GM23248 (cell line): ENCODE measurements around the gene GPD2. TPM values are rescaled to one million over a fixed set of nuclear protein-coding genes. Genes with fewer than 3 reads are reported as not detected.

Experiments
- DNase-seq: peaks from one replicate; pipeline ENCODE4 v3.0.0-alpha.2; 2015
- H2AFZ ChIP-seq: fragments of 200-600 bp; sonication (generic); 2 replicates; pipeline ENCODE4 v1.6.1; 2016; ENCODE audit warnings: antibody characterized with exemption
- H3F3A ChIP-seq: fragments of 200-600 bp; sonication (generic); 2 replicates; pipeline ENCODE4 v1.6.1; 2016; ENCODE audit warnings: mild to moderate bottlenecking, antibody characterized with exemption, mixed run types; ENCODE audit not compliant: insufficient read depth
- H3K27ac ChIP-seq: fragments of 200-600 bp; sonication (generic); 2 replicates; pipeline ENCODE4 v1.5.1; 2016; ENCODE audit warnings: mild to moderate bottlenecking
- H3K27me3 ChIP-seq: fragments of 200-600 bp; sonication (generic); replicated peaks from 2 replicates; pipeline ENCODE4 v1.6.1; 2016; ENCODE audit warnings: mild to moderate bottlenecking; ENCODE audit not compliant: insufficient read depth
- H3K36me3 ChIP-seq: fragments of 200-600 bp; sonication (generic); 2 replicates; pipeline ENCODE4 v1.6.1; 2016; ENCODE audit warnings: low read depth, mild to moderate bottlenecking
- H3K4me1 ChIP-seq: fragments of 200-600 bp; sonication (generic); 2 replicates; pipeline ENCODE4 v1.6.1; 2016; ENCODE audit warnings: mild to moderate bottlenecking; ENCODE audit not compliant: insufficient read depth
- H3K4me2 ChIP-seq: fragments of 200-600 bp; sonication (generic); one replicate; pipeline ENCODE4 v1.6.1; 2016; ENCODE audit warnings: mild to moderate bottlenecking; ENCODE audit not compliant: unreplicated experiment
- H3K4me3 ChIP-seq: fragments of 200-600 bp; sonication (generic); 2 replicates; pipeline ENCODE4 v1.5.1; 2016; ENCODE audit warnings: mild to moderate bottlenecking
- H3K79me2 ChIP-seq: fragments of 200-600 bp; sonication (generic); 2 replicates; pipeline ENCODE4 v1.6.1; 2016; ENCODE audit warnings: mild to moderate bottlenecking; ENCODE audit not compliant: insufficient read depth
- H3K9ac ChIP-seq: fragments of 200-600 bp; sonication (generic); 2 replicates; pipeline ENCODE4 v1.6.1; 2016; ENCODE audit warnings: mild to moderate bottlenecking
- H3K9me2 ChIP-seq: fragments of 200-600 bp; sonication (generic); 2 replicates; pipeline ENCODE4 v1.6.1; 2016; ENCODE audit warnings: mixed run types, mild to moderate bottlenecking, moderate library complexity; ENCODE audit not compliant: insufficient read depth
- H3K9me3 ChIP-seq: fragments of 200-600 bp; sonication (generic); one replicate; pipeline ENCODE4 v1.6.1; 2017; ENCODE audit warnings: low read depth
- H4K20me1 ChIP-seq: fragments of 200-600 bp; sonication (generic); 2 replicates; pipeline ENCODE4 v1.6.0; 2016; ENCODE audit not compliant: insufficient read depth
- EZH2 ChIP-seq: fragments of 200-600 bp; sonication (generic); IDR thresholded peaks from 2 replicates; pipeline ENCODE4 v1.6.1; 2018; ENCODE audit warnings: antibody characterized with exemption, mild to moderate bottlenecking; ENCODE audit not compliant: insufficient read depth, poor library complexity, severe bottlenecking
- EZH2phosphoT487 ChIP-seq: fragments of 200-600 bp; sonication (generic); IDR thresholded peaks from 2 replicates; pipeline ENCODE4 v1.6.1; 2018; ENCODE audit warnings: antibody characterized with exemption, moderate library complexity, mild to moderate bottlenecking, low read depth; ENCODE audit not compliant: insufficient read depth
- WGBS, 2 experiments: methylation state at CpG; one replicate each; pipeline ENCODE4 v1.1.6; 2015 to 2017; ENCODE audit warnings: low lambda C conversion rate in 2 of 2, low coverage in 1 of 2; ENCODE audit errors: missing lambda C conversion rate in 2 of 2; 5-methylcytosine and 5-hydroxymethylcytosine counted together
- in situ Hi-C: fragments of 300-500 bp; cut with MboI; formaldehyde crosslinking; loops from 2 replicates; pipeline ENCODE4 v1.15.0; 2020
- polyA plus RNA-seq: library from polyadenylated mRNA; unstranded; fragments of >200 nt; fragmentation: Nextera tagmentation; extraction: Ambion mirVana; gene quantifications from 2 replicates; pipeline ENCODE4 v1.2.1, GENCODE V29; 2016
- total RNA-seq: library from RNA; depleted of rRNA; stranded (reverse); fragments of >200 nt; shearing (Covaris generic); gene quantifications from 2 replicates; pipeline ENCODE4 v1.2.3, GENCODE V29; 2014

GPD2 gene
- total and polyA plus RNA-seq, 2 experiments from 2014 or later, result 16.1 to 37.7 TPM

- H3K9me2 ChIP-seq, result no peaks in the 10 kb centered on the region
- no peaks in the 10 kb centered on the region for H3K9me3 ChIP-seq
- no peak overlapping the region for H3K4me3 ChIP-seq
- DNase-seq, result no peak
- peaks cover 23% of the 10 kb centered on the region for H3F3A ChIP-seq
- no peaks in the 10 kb centered on the region for H3K27me3 ChIP-seq
- in situ Hi-C loops, result no loop called here
- no peak overlapping the region for H3K9ac ChIP-seq
- TF ChIP-seq EZH2, result no peak
- TF ChIP-seq EZH2phosphoT487, result no peak
- H3K4me2 ChIP-seq, result no peak overlapping the region
- H3K36me3 ChIP-seq, result no peaks in the 10 kb centered on the region
- H3K4me1 ChIP-seq, result peaks cover 23% of the 10 kb centered on the region
- H3K79me2 ChIP-seq, result peaks cover 76% of the 10 kb centered on the region
- H3K27ac ChIP-seq, result no peak overlapping the region
- WGBS, 2 experiments, result 85 to 100% methylated on average over 1 of the region's 1 CpG
- no peaks in the 10 kb centered on the region for H4K20me1 ChIP-seq
- no peak overlapping the region for H2AFZ ChIP-seq
Measured at GRCh38 chr2:156473445-156473844, 37.3 kb downstream of the GPD2 start.

- WGBS, 2 experiments, result 97 to 100% methylated on average over 3 of the region's 3 CpGs
- H3K36me3 ChIP-seq, result no peaks in the 10 kb centered on the region
- in situ Hi-C loops, result no loop called here
Measured at GRCh38 chr2:156474401-156474800, 38.2 kb downstream of the GPD2 start.

GRCh38 chr2:156476021-156476849 is 40.1 kb downstream of the GPD2 start:
- H3K27ac ChIP-seq, result peak overlapping the region; percentile 57
- H2AFZ ChIP-seq, result peak overlapping the region; percentile 54

More at GRCh38 chr2:156474401-156474800, 38.2 kb downstream of the GPD2 start:
- TF ChIP-seq EZH2 (no peak), EZH2phosphoT487 (no peak)
- H4K20me1 ChIP-seq, result no peaks in the 10 kb centered on the region
- no peak for DNase-seq
- peaks cover 69% of the 10 kb centered on the region for H3K79me2 ChIP-seq
- H3K9me3 ChIP-seq, result no peaks in the 10 kb centered on the region
- H3K9ac ChIP-seq, result no peak overlapping the region
- no peak overlapping the region for H3K27ac ChIP-seq
- no peaks in the 10 kb centered on the region for H3K9me2 ChIP-seq
- H2AFZ ChIP-seq, result no peak overlapping the region
- H3F3A ChIP-seq, result peaks cover 23% of the 10 kb centered on the region
- H3K4me1 ChIP-seq, result peaks cover 23% of the 10 kb centered on the region
- no peak overlapping the region for H3K4me2 ChIP-seq
- no peaks in the 10 kb centered on the region for H3K27me3 ChIP-seq
- no peak overlapping the region for H3K4me3 ChIP-seq

GRCh38 chr2:156476850-156477206 is 40.6 kb downstream of the GPD2 start:
- H3K9me2 ChIP-seq, result no peaks in the 10 kb centered on the region
- H3K9me3 ChIP-seq, result no peaks in the 10 kb centered on the region
- peak overlapping the region; percentile 57 for H3K27ac ChIP-seq
- TF ChIP-seq EZH2phosphoT487 (no peak), EZH2 (no peak)
- peaks cover 26% of the 10 kb centered on the region for H3K4me1 ChIP-seq
- H3K4me2 ChIP-seq, result peak overlapping the region; percentile 35
- no peaks in the 10 kb centered on the region for H3K27me3 ChIP-seq
- peaks cover 62% of the 10 kb centered on the region for H3K79me2 ChIP-seq
- in situ Hi-C loops, result no loop called here
- H2AFZ ChIP-seq, result peak overlapping the region; percentile 54
- peak overlapping the region; percentile 16; the same call in 1 of the 2 replicates for H3K4me3 ChIP-seq
- peaks cover 23% of the 10 kb centered on the region for H3F3A ChIP-seq
- no peaks in the 10 kb centered on the region for H4K20me1 ChIP-seq
- peak; percentile 73 for DNase-seq
- peak overlapping the region; percentile 7; the same call in 1 of the 2 replicates for H3K9ac ChIP-seq
- H3K36me3 ChIP-seq, result no peaks in the 10 kb centered on the region
- 87% methylated on average over 2 of the region's 2 CpGs for WGBS, 2 experiments

More at GRCh38 chr2:156476021-156476849, 40.1 kb downstream of the GPD2 start:
- peak overlapping the region; percentile 16; the same call in 1 of the 2 replicates for H3K4me3 ChIP-seq
- no peaks in the 10 kb centered on the region for H4K20me1 ChIP-seq
- no peaks in the 10 kb centered on the region for H3K9me2 ChIP-seq
- in situ Hi-C loops, result no loop called here
- no peaks in the 10 kb centered on the region for H3K9me3 ChIP-seq
- H3F3A ChIP-seq, result peaks cover 23% of the 10 kb centered on the region
- peak overlapping the region; percentile 28 for H3K4me2 ChIP-seq
- no peaks in the 10 kb centered on the region for H3K36me3 ChIP-seq
- TF ChIP-seq EZH2phosphoT487, result no peak
- no peak for TF ChIP-seq EZH2
- DNase-seq, result no peak
- peaks cover 24% of the 10 kb centered on the region for H3K4me1 ChIP-seq
- no peaks in the 10 kb centered on the region for H3K27me3 ChIP-seq
- 80 to 82% methylated on average over 5 of the region's 5 CpGs for WGBS, 2 experiments
- peak overlapping the region; percentile 7; the same call in 1 of the 2 replicates for H3K9ac ChIP-seq
- H3K79me2 ChIP-seq, result peaks cover 64% of the 10 kb centered on the region
